CD4-positive, alpha-beta T cell treated with Interleukin-6 at 100 ng/mL for 8 hours (primary cell): Measurements from ENCODE around the gene ROPN1.
A peak's percentile ranks its signal among the peaks of the same experiment; 100 is the strongest.
"Not testable (repeated sequence)": the region's sequence is repeated elsewhere in the genome, so short reads cannot be mapped to it uniquely, and the experiment has no call there.

Experiments
- DNase-seq: peaks from one replicate; pipeline ENCODE4 v3.0.0-alpha.2; 2020; ENCODE audit warnings: mixed read lengths, low spot score

ROPN1 gene

DNA sequence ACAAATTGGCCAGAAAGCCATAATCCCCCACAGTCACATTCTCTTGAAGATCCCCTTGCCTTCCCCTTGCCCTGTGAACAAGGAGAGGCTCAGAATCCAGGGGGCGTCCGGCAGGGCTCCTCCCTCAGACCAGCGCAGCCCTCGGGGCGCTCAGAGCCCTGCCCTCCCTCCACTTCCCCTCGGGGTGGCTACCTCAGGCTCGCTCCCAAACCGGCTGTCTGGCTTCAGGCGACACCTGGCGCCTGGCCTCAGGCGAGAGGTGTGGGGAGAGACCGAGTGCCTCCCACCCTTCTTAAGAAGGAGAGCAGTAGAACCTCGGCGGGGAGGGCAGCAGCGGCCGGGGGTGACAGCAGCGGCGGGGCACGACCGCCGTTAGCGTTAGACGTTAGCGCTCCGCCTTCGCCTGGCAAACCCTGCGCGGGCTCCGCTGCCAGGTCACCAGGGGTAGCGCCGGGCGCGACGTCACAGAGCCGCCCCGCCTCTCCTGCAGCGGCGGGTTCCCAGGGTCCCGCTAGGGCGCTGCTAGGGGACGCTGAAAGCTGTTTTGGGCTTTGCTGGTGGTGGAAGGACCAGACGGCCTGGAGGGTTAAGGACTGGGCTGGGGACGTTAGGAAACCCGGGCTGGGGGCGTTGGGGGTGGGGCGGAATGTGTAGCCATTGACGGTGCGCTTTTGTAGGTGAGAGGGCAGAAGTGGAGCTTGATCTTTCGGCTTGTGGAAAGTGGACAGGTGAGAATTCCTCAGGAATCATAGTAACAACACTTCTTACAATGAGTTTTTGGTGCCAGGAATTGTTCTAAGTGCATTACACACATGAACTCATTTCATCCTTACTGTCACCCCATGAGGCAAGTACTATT is at the start of gene ROPN1:
TSS of gene ROPN1 (minus strand) at position 395 of the 859 bp plus-strand sequence. CDS start 11,643 bp downstream, outside the sequence.
- not testable (repeated sequence) for DNase-seq

DNA sequence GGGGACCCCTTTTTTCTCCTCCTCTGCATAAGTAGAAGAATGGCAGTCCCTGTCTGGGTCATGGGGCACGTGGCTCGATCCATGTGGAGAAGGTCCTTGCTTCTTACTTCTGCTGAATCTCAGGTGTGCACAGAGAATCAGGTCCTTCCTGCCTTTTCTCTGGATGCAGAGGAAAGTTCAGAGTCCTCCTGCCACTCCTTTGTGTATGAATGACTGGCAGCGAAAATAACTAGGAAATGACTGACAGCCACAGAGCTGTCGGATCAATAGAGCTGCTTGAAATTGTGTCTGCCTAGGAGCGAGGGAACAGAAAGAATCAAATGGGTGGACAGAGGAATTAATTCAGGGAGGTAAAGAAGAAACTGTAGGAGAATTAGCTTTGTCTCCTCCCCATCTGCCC is 49.6 kb upstream of the ROPN1 start:
- no peak for DNase-seq

DNA sequence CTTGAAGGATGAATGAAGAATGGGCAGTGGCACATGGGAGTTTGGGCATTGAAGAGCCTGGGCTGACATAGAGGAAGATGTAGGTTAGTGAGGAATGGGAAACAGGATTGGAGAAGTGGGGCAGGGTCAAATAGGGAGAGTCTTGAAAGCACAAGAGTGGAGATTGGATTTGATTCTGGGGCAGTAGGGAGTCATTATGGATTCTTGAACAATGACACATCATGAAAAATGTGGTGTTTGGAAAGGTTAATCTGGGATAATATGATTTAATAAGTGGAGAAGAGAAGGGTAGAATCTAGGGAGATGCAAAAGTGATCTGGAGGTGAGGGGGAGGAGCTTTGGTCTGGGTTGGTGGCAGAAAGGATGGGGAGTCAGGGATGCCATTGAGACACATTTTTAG is 45.4 kb upstream of the ROPN1 start:
- no peak for DNase-seq

DNA sequence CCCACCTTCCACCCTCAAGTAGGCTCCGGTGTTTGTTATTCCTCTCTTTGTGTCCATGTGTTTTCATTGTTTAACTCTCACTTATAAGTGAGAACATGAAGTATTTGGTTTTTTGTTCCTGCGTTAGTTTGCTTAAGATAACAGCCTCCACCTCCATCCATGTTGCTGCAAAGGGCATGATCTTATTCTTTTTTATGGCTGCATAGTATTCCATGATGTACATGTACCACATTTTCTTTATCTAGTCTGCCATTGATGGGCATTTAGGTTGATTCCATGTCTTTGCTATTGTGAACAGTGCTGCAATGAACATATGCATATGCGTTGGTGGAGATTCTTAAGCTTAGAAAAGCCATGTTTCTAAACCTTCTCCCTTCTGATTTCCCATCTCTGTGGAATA is 44.3 kb upstream of the ROPN1 start:
- DNase-seq: not testable (repeated sequence)

DNA sequence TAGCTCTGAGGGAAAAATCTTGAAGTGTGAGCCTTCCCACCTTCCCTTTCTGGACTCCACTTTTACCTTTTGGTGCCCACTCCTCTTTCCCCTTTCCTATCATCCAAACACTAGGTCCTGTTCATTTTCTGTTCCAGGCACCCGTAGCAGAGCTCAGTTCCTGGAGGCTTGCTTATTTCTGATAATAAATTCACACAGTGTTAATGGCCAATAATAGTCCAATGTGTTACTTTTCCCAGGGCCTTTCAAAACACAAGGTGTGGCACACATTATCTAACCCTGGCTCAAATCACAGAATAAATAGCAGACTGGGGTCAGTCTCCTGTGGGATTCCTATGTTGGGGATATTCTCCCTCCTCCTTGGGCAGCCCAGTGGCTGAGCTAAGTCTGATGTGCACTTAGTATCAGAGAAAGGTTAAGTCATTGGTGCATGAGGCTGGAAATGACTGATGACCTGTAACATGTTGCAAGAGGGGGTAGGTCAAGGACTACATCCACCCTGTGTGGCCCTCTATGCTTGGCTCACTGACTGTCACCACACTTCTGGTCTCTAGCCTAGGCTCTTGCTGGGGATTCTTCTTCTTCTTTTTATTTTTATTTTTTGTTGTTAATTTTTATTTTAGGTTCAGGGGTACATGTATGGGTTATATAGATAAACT is 43.7 kb upstream of the ROPN1 start:
- no peak for DNase-seq

DNA sequence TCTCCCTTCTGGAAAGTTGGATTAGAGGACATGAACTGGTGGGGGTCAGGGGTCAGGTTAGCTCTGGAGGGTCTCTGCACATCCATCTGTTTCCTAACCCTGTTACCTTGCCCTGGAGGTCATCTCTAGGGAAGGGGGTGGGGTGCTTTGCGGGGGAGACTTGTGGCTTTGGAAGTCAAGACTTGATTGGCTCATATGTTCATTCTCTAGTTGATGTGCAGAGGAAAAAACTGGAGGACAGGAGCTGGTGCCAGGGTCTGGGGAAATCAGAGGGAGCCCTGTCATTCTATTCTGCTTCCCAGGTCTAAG is 42.9 kb upstream of the ROPN1 start:
- no peak for DNase-seq

DNA sequence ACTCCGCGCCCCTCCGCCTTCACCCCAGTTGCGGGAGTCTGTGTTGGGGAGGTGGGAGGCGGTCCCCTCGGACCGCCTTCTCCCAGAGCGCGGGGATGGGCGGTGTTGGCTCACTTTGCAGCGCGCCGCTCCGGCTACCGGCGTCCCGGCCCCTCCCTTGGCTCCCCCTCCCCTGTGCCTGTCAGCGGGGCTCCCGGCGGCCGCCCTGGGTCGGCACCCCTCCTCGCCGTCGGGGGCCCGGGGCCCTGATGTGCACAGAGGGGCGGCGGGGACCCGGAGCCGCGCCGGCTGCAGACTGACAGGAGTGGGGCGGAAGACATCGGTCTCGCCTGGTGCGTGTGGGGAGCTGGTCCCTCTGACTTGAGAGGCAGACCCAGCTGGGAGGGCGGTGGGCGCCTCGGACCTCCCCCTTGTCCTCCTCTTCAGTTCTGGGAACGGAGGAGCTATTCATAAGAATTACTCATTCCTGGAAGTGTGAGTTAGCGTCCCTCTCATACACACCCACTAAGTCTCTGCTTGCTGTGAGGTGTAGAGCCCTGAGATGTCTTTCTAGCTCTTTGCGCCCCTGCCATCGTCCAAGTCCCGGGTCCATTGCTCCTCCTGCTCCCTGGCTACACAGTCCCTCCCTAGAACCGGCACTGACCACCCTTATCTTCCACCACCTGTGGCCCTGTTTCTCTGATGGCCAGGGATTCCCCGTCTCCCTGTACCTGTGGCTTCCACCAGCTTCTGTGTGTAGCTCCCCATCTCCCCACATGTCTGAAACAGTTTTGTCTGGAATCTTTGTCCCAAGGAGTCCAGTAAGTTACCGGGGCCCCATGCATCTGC is 42.3 kb upstream of the ROPN1 start:
- no peak for DNase-seq

DNA sequence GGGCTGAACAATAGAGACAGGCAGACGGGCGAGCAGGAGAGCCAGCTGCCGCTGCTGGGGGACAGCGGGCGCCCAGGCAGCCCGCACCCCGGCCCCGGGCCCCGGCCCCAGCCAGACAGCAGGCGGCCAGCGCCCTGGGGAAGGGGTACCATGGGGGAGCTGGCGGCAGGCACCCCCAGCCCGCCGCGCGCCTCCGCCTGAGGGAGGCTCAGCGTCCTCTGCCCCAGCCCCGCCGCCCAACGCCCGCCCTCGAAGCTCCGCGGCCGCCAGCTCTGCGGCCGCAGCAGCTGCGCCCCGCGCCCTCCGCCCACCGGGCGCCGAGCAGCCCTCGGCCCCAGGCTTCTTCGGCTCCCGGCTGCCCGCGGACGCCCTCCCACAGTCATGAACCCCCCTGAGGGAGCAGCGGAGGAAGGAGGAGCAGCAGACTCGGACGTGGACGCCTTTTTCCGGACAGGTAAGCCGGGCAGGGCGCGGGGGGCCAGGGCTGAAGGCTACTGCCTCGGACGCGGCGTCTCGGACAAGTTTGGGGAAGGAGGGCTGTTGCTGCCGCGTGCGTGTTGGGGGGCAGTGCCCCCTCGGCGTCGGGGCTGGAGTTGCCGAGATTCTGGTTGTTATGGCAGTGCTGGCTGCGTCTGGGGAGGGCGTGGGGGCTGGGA is 41.6 kb upstream of the ROPN1 start, which contains the start of gene KALRN:
TSS of gene KALRN (plus strand) at position 10 of the 656 bp plus-strand sequence.
- DNase-seq: no peak

DNA sequence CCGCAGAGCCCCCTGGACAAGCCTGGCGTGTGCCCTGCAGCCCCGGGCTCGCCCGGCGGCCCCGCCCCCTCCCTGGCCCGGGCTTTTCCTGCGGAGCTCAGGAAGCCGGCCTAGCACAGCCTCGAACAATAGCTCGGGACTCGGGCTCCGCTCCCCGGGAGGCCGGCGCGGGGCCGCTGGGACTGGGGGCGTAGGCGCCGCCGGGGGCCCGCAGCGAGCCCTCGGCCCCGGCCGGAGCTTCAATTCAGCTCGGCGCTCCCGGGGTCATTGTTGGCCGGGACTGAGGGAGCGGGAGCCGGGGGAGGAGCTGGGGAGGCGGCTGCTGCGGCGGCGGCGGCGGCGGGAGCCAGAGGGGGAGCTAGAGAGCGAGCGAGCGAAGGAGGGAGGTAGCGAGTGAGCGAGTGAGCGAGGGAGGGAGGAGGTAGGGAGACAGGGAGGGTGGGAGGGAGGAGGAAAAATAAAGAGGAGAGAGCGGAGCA is 41.0 kb upstream of the ROPN1 start:
- peak; percentile 34 for DNase-seq

DNA sequence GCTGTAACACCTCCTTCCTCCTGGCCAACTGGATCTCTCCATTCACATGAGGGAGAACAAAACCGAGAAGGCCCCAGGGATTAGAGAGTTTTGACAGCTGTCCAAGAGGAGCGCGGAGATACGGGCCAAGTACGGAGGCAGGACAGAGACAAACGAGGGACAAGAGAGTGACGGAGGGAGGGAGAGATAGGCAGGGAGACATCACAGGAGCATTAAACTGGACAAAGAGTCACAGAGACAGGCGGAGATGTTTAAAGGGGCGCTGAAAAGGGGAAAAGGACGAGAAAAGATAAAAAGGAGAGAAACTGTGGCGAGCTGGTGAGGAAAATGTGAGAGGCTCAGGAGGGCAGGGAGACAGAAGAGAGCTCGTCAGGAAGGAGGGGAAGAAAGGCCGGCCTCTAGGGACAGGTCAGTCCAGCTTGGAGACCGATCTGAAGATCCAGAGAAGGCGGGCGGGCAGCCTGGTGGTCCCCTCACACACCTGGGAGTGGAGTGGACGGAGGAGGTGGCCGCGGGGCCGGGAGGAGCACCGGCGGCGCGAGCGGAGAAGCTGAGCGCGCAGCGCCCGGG is 40.5 kb upstream of the ROPN1 start:
- DNase-seq: no peak

DNA sequence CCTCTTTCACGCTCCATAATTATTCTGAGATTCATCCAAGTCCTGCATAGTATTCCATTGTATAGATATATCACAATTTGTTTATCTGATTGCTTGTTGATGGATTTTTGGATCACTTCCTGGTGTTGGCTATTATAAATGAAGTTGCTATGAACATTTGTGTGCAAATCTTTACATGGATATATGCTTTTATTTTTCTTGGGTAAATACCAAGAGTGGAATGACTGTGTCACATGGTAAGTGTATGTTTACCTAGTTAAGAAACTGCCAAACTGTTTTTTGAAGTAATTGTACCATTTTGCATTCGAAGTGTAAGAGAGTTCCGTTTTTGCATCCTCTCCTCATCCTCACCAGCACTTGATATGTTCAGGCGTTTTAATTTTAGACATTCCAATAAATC is 34.6 kb upstream of the ROPN1 start:
- DNase-seq: no peak

DNA sequence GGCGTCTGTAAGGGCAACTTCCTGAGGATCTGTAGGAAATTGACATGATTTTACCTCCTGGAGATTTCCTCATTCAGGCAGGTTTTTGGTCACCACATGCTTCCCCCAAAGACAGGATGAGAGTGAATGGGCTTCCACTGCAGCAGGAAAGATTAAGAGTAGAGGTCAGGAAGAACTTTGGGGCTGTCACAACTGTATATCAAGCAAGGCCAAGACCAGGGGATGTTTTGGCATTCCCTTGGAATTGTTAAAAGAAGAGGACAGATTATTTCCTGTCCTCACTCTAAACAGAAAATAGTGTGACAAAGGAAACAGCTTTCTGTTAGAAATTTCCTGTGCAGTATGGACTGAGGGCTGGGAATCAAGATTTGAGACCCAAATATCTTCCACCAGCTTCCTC is 31.6 kb upstream of the ROPN1 start:
- not testable (repeated sequence) for DNase-seq

DNA sequence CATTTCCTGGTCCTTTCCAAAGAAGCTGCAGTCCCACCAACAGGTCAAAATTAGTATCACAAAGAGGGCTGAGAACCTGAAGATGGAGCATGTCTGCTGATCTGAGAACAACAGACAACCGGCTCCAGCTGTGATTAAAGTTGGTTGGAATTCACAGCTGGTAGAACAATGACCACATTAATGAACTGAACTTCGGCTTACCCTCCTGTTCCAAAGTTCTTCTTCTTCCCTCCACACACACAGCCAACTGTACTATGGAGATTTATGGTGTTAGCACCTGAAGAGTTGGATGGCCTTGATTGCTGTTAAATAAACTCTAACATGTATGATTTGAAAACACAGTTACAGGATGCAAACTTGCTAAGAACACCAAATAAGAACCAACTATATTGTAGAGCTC is 27.4 kb upstream of the ROPN1 start:
- no peak for DNase-seq

DNA sequence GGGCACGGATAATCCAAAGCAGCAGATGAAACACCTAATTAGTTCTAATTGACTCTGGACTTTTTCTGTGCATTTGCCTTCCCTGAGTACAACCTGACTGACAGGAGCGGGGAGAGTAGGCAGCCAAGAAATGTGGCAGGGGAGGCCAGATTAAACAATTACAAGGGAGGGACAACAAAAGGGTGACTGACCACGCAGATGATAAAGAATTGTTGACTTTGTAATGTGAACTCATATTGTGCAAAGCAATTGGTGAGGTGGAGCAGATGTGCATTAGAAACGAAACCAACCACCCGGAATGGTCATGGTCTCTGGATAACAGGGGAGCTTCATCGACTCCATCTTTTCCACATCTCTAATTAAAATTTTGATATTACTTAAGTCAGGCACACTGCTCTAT is 25.6 kb upstream of the ROPN1 start:
- not testable (repeated sequence) for DNase-seq

DNA sequence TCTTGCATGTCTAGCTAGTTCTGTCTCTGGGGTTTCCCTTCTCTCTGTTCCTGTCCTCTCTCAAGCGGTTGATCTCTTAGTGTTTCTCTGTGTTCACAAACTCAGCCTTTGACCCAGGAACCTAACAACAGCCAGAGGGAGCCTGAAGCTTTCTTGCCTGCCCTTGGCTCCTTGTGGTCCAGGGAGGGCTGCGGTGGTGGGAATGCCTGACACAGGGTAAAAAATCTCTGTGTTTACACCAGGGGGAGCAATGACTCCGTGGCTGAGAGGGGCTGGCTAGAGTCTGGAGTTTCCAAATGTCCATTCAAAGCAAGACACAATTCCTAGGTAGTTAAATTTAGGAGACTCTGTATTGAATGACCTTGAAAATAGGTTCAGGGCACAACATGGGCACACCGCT is 24.6 kb upstream of the ROPN1 start:
- not testable (repeated sequence) for DNase-seq

DNA sequence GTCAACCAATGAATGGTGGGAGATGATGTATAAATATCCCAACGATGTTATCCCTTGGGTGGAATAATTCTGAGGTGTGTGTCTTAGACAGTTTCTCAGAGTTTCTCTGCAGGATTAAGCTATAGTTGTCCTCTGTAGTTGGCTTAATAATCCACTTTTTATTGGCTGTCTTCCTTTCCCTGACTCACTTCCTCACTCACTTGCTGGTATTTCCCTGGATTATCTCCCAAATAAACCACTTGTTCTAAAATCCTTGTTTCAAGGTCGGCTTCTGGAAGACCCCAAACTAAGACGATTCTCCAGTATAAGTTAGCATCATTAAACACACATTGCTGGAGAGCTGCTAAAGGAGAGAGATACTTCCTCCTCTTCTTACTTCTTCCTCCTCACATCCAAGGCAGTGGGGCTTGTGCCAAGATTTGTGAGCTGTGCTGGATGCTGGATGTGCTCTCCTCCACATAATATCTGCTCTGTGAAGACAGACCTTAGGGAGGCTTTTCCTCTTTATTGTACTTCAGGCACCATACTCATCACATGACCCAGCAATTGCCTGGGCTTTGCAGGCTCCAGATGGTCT is 22.5 kb upstream of the ROPN1 start:
- DNase-seq: no peak

DNA sequence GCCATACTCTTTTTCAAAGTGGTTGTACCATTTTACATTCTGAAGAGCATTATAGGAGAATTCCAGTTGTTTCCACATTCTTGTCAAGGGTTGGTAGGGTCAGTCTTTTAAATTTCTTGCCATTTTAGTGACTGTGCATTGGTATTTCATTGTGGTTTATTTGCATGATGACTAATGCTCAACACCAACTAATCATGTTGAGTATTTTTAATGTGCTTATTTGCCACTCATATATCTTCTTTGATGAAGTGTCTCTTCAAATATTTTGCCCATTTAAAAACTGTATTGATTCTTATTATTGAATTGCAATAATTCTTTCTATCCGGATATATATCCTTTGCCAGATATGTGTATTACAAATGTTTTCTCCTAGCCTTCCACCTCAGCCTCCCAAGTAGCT is 16.4 kb upstream of the ROPN1 start:
- DNase-seq: not testable (repeated sequence)

DNA sequence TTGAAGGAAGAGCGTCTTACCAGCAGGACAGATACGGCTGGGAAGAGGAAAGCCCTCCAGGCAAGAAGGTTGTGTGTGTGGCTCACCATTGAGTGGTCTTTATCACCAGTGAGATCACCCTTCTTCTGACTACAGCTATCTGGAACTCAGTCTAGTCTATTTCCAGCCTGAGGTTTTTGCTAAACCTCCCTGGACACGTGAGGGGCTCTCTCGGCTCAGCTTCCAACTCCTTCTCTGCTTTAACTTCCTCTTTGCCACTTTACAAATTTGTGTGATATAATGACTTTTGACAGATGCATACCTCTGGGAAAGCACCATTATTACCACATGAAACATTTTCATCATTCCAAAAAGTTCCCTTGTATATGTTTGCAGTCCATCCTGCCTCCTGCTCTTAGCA is 15.3 kb upstream of the ROPN1 start:
- no peak for DNase-seq

DNA sequence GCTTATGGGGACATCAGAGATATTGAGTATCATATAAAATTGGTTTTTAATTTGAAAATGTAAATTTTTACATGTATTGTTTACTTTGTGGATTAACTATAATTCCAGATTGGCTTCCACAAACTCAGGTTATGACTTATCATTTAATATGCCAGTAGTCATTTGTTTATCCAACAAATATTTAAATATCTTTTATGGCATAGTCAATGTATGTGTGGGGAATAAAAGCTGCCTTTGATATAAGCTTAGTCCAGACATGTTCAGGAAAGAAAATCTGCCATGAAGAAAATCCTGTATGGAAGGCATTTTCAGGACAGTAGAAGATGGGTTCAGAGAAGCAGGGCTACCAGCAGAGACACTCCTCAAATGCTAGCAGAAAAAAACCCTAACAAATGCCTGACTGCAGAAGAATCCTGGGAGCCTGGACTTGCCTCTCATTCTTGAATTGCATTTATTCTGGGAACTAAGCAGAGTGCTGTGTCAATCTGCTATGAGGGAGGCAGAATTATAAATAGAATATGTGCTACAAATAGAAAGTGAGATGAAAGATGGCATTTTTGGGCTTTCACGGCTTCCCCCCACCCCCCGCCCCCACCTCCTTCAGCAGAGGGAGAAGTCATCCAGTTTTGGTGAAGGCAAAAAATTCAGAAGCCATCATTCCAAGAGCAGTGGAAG is 10.6 kb upstream of the ROPN1 start:
- DNase-seq: not testable (repeated sequence)

DNA sequence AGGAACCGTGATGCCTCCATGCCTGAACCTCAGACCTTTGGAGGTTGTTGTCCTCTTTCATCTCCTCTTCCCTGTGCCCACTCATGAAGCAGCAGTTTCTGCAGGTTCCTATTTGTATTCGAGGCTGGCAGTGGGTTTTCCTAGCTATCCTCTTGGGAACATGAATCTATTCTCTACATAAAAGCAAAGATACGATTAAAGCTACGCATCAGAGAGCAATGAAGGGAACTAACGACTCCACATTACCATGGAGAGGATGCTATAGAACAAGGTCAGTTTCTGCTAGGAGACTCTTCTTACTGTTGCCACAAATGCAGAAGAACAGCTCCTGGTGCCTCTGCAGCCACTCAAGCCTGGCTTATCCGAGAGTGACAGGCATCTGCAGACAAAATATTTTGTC is 9.4 kb upstream of the ROPN1 start:
- DNase-seq: not testable (repeated sequence)

DNA sequence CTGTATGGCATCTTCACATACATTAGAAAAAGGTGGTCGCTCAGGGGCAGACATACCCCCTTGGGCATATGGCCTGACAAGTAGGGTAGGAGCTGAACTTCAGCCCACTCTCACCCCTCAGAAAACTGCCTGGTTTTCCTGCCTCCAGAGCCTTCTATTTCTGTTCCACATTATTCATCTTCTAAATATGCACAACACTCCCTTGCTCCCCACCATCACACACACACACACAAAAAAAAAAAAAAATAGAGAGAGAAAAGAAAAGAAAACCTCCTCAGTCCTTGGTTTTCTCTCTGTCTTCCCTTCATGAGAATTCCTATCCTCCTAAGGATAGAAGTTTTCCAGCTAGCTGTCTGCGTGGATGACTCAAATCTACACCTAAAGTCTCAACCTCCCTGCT is 5.6 kb upstream of the ROPN1 start:
- DNase-seq: no peak
